Fibroblast of lung (primary cell): ENCODE data around the gene ZP1. TPM values are rescaled to one million over a fixed set of nuclear protein-coding genes. Genes with fewer than 3 reads are reported as not detected.

Source experiments
- DNase-seq, 2 donors: peaks; one replicate each; pipeline versions ENCODE4 v3.0.0 to v3.0.0-alpha.2; 2010; ENCODE audit warnings: low read depth in 2 of 2
- H2AFZ ChIP-seq: 2 replicates; pipeline ENCODE4 v1.5.1; 2012; ENCODE audit warnings: low read length, control low read depth, inconsistent platforms
- H3K27ac ChIP-seq: 2 replicates; pipeline ENCODE4 v1.5.1; 2011; ENCODE audit warnings: low read length, control low read depth; ENCODE audit not compliant: insufficient read depth
- H3K27me3 ChIP-seq: 2 replicates; pipeline ENCODE4 v1.5.1; 2011; ENCODE audit warnings: mild to moderate bottlenecking, low read length; ENCODE audit not compliant: control insufficient read depth, insufficient read depth
- H3K36me3 ChIP-seq: 2 replicates; pipeline ENCODE4 v1.5.1; 2011; ENCODE audit warnings: low read length; ENCODE audit not compliant: control insufficient read depth, insufficient read depth
- H3K4me1 ChIP-seq: 2 replicates; pipeline ENCODE4 v1.5.1; 2011; ENCODE audit warnings: low read length; ENCODE audit not compliant: control insufficient read depth, insufficient read depth; ENCODE audit errors: extremely low read depth
- H3K4me2 ChIP-seq: 2 replicates; pipeline ENCODE4 v1.5.1; 2011; ENCODE audit warnings: low read length, control low read depth; ENCODE audit not compliant: insufficient read depth; ENCODE audit errors: extremely low read depth
- H3K4me3 ChIP-seq, 4 experiments: fragments of 200-600 bp in 1 of 4; sonication (generic) in 1 of 4; replicated peaks in 1 of 4; 2 replicates each; pipeline ENCODE4 v1.5.1; 2011 to 2016; ENCODE audit warnings: low read length in 4 of 4, low read depth in 3 of 4, mild to moderate bottlenecking in 3 of 4, control low read depth in 2 of 4, inconsistent platforms in 1 of 4, mixed read lengths in 1 of 4; ENCODE audit not compliant: insufficient read depth in 1 of 4; ENCODE audit errors: control extremely low read depth in 1 of 4
- H3K79me2 ChIP-seq: 2 replicates; pipeline ENCODE4 v1.5.1; 2012; ENCODE audit warnings: mild to moderate bottlenecking, low read length, inconsistent platforms; ENCODE audit not compliant: control insufficient read depth, insufficient read depth
- H3K9ac ChIP-seq: 2 replicates; pipeline ENCODE4 v1.5.1; 2011; ENCODE audit warnings: mild to moderate bottlenecking, low read length, control low read depth; ENCODE audit not compliant: insufficient read depth
- H3K9me3 ChIP-seq: 2 replicates; pipeline ENCODE4 v1.5.1; 2012; ENCODE audit warnings: low read depth, low read length; ENCODE audit not compliant: control insufficient read depth, insufficient read depth
- H4K20me1 ChIP-seq: 2 replicates; pipeline ENCODE4 v1.5.1; 2011; ENCODE audit warnings: low read length; ENCODE audit not compliant: control insufficient read depth, insufficient read depth; ENCODE audit errors: extremely low read depth
- EZH2 ChIP-seq: IDR thresholded peaks from 2 replicates; pipeline ENCODE4 v1.5.1; 2012; ENCODE audit warnings: low read length, control low read depth, mild to moderate bottlenecking; ENCODE audit errors: missing control alignments
- polyA plus RNA-seq, 2 donors: library from polyadenylated mRNA; depleted of rRNA in 1 of 2; stranded (reverse) in 1 of 2; unstranded in 1 of 2; fragments of >200 nt; gene quantifications; 2 replicates each; pipeline ENCODE4 v1.2.1, GENCODE V29; 2011 to 2012; ENCODE audit warnings: missing spikeins in 1 of 2
- total RNA-seq: library from RNA; depleted of rRNA; stranded (reverse); fragments of >200 nt; gene quantifications from 2 replicates; pipeline ENCODE4 v1.2.1, GENCODE V29; 2014
- TF ChIP-seq, protein P1 (sequence below), 2 donors: IDR thresholded peaks in 1 of 2; conservative IDR thresholded peaks in 1 of 2; 1 replicate in 1 of 2; 2 replicates in 1 of 2; pipeline ENCODE4 v1.5.1; 2011 to 2012; ENCODE audit warnings: low read length in 2 of 2, control low read depth in 1 of 2, inconsistent platforms in 1 of 2, low read depth in 1 of 2, mild to moderate bottlenecking in 1 of 2

Gene ZP1
- total and polyA plus RNA-seq, 2 donors (not counting 1 experiment from before 2014, with no cell fraction given) = 0.62 TPM; not detected in 1

DNA sequence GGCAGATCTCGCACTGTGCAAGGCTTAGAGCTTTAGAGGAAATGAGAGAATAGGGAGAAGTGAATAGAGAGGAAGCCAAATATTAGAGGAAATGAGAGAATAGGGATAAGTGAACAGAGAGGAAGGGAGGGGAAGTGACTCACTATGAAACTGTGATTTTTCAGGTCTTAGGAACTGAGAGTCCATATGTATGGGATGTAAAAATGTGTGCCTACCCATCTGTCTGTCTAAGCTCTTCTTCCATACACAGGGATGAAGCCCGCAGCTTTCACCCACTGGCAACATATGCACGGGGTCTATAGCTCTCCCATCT is 31.9 kb upstream of the ZP1 start:
- Histone ChIP-seq H4K20me1 (no peaks in the 10 kb centered on the region), H2AFZ (no peak overlapping the region), H3K4me1 (peaks cover 4% of the 10 kb centered on the region), H3K79me2 (no peaks in the 10 kb centered on the region), H3K27ac (no peak overlapping the region), H3K9ac (no peak overlapping the region), H3K36me3 (no peaks in the 10 kb centered on the region), H3K27me3 (no peaks in the 10 kb centered on the region), H3K4me2 (no peak overlapping the region), H3K9me3 (no peaks in the 10 kb centered on the region), H3K4me3 (no peak overlapping the region)
- TF ChIP-seq, protein P1, sequence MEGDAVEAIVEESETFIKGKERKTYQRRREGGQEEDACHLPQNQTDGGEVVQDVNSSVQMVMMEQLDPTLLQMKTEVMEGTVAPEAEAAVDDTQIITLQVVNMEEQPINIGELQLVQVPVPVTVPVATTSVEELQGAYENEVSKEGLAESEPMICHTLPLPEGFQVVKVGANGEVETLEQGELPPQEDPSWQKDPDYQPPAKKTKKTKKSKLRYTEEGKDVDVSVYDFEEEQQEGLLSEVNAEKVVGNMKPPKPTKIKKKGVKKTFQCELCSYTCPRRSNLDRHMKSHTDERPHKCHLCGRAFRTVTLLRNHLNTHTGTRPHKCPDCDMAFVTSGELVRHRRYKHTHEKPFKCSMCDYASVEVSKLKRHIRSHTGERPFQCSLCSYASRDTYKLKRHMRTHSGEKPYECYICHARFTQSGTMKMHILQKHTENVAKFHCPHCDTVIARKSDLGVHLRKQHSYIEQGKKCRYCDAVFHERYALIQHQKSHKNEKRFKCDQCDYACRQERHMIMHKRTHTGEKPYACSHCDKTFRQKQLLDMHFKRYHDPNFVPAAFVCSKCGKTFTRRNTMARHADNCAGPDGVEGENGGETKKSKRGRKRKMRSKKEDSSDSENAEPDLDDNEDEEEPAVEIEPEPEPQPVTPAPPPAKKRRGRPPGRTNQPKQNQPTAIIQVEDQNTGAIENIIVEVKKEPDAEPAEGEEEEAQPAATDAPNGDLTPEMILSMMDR (conservative IDR thresholded peaks at IDR 0.05 in 1 of 2, IDR thresholded peaks at IDR 0.05 in 1 of 2; ENCODE audit: low read depth in 1 of 2, low read length in 2 of 2) = no peak
- no peak for TF ChIP-seq EZH2
- no peak for DNase-seq

DNA sequence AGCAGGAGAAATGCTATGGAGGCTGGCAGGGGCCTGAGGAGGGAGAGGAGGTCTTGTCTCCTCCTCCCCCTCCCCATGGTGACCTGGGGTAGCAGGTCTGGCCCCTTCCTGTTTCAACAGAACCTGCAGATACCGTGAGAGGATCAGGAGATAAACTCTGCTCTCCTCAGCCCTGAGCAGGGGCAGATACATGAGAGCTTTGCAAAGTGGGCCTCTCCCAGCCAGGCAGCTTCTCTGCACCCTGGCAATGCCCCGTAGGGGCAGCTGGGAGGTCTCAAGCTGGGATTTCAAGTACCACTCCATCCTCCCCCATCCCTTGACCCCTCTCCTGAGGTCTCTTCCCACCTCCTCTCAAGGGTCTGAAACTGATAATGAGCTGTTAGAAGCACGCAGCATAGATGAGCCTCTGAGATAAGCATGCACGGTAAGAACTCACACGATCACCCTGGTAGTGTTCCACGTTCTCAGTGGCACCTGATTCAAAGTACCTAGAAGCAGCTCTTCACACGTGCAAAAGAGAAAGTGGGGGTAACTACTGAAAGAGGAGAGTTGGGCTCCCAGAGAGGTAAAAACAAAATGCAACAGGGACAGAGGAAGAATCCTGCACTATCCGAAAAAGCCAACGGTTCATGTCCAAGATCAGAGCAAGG is 30.4 kb upstream of the ZP1 start:
- Histone ChIP-seq H4K20me1 (no peaks in the 10 kb centered on the region), H3K27me3 (no peaks in the 10 kb centered on the region), H3K4me1 (peaks cover 14% of the 10 kb centered on the region), H3K9ac (no peak overlapping the region), H3K79me2 (peaks cover under 1% of the 10 kb centered on the region), H3K27ac (no peak overlapping the region), H3K4me3 (no peak overlapping the region), H2AFZ (no peak overlapping the region), H3K9me3 (no peaks in the 10 kb centered on the region), H3K36me3 (no peaks in the 10 kb centered on the region), H3K4me2 (no peak overlapping the region)
- DNase-seq = no peak
- no peak for TF ChIP-seq EZH2
- TF ChIP-seq, protein P1 (conservative IDR thresholded peaks at IDR 0.05 in 1 of 2, IDR thresholded peaks at IDR 0.05 in 1 of 2; ENCODE audit: low read depth in 1 of 2, low read length in 2 of 2) = no peak

DNA sequence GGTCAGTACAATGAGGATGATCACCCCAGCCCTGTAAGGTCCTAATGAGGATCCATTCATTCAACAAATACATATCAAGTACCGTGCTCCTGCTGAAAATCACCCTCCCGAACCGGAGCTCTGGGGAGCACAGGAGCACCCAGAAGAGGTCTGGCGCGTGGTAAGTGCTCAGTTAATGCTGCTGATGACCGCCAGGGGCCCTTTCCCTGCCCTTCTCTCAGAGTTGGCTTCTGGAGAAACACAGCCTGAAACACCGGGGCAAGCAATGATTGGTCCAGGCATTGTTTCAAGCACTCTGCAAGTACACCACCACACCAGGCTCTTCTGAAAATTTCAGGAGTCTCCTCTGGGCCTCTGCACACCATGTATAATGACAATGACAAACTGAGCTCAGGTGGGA is 29.2 kb upstream of the ZP1 start:
- peak in 1 of 2 donors; percentile 34 for DNase-seq

More for the DNA sequence above, 29.2 kb upstream of the ZP1 start:
- Histone ChIP-seq H3K4me2 (no peak overlapping the region), H3K36me3 (no peaks in the 10 kb centered on the region), H3K4me1 (peaks cover 14% of the 10 kb centered on the region), H2AFZ (no peak overlapping the region), H3K9me3 (no peaks in the 10 kb centered on the region), H3K4me3 (no peak overlapping the region), H3K79me2 (peaks cover 12% of the 10 kb centered on the region), H3K9ac (no peak overlapping the region), H4K20me1 (no peaks in the 10 kb centered on the region), H3K27ac (no peak overlapping the region), H3K27me3 (no peaks in the 10 kb centered on the region)
- TF ChIP-seq, protein P1 (conservative IDR thresholded peaks at IDR 0.05 in 1 of 2, IDR thresholded peaks at IDR 0.05 in 1 of 2; ENCODE audit: low read depth in 1 of 2, low read length in 2 of 2) = peak in 1 of 2 donors; percentile 49
- TF ChIP-seq EZH2 = no peak
